GM19193 (cell line): ENCODE results near the gene TADA2B.

Experiments used
- POLR2A ChIP-seq: IDR thresholded peaks from 4 replicates; pipeline ENCODE4 v1.6.1; 2011; ENCODE audit not compliant: insufficient read depth, insufficient read length; ENCODE audit errors: extremely low read depth

The TADA2B gene

GRCh38 chr4:7043284-7044136 lies at the start of gene TADA2B:
Gene TADA2B, plus strand, starts transcription at chr4:7043372. Its CDS starts 208 bp downstream, at chr4:7043580.
- TF ChIP-seq POLR2A, result peak; percentile 47

- no peak for TF ChIP-seq POLR2A
Measured at GRCh38 chr4:6996481-6996880, 46.7 kb upstream of the TADA2B start.

- TF ChIP-seq POLR2A, result no peak
Measured at GRCh38 chr4:6999172-7000086, 43.7 kb upstream of the TADA2B start.

GRCh38 chr4:7000421-7001176 lies 42.6 kb upstream of the TADA2B start:
- TF ChIP-seq POLR2A, result no peak

- TF ChIP-seq POLR2A, result no peak
Measured at GRCh38 chr4:7001271-7001670, 41.9 kb upstream of the TADA2B start.

- no peak for TF ChIP-seq POLR2A
Measured at GRCh38 chr4:7002336-7002735, 40.8 kb upstream of the TADA2B start.

GRCh38 chr4:7003176-7003878 lies 39.8 kb upstream of the TADA2B start:
- TF ChIP-seq POLR2A, result no peak

GRCh38 chr4:7003879-7004240 lies 39.3 kb upstream of the TADA2B start:
- TF ChIP-seq POLR2A, result no peak

- no peak for TF ChIP-seq POLR2A
Measured at GRCh38 chr4:7004331-7004730, 38.8 kb upstream of the TADA2B start.

- no peak for TF ChIP-seq POLR2A
Measured at GRCh38 chr4:7005571-7005970, 37.6 kb upstream of the TADA2B start.

GRCh38 chr4:7006411-7006810 lies 36.8 kb upstream of the TADA2B start:
- no peak for TF ChIP-seq POLR2A

- TF ChIP-seq POLR2A, result no peak
Measured at GRCh38 chr4:7007142-7007907, 35.8 kb upstream of the TADA2B start.

GRCh38 chr4:7007944-7008343 lies 35.2 kb upstream of the TADA2B start:
- TF ChIP-seq POLR2A, result no peak

- no peak for TF ChIP-seq POLR2A
Measured at GRCh38 chr4:7009564-7009963, 33.6 kb upstream of the TADA2B start.

- no peak for TF ChIP-seq POLR2A
Measured at GRCh38 chr4:7013175-7013574, 30.0 kb upstream of the TADA2B start.
